ENCODE data around the gene ZCCHC7. TPM values are rescaled to one million over a fixed set of nuclear protein-coding genes. Genes with fewer than 3 reads are reported as not detected.

ZCCHC7 gene
- total RNA-seq, 1 donor, result 68.4 TPM

DNA sequence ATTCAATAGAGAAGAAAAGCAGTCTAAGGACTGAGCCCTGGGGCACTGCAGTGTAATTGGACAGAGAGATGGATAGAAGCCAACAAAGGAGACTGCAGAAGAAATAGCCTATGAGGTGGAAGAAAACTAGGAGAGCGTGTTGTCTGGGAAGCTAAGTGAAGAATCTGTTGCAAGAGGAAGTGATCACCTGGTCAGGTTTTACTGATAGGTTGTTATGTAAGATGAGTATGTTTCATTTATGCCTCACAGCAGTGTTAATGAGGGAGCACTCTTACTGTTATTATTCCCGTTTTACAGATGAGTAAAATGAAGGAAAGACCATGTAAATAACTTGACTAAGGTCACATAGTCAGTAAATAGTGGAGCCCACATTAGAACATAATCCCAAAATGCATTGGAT, 222.1 kb downstream of the ZCCHC7 start:
- H3K4me1 ChIP-seq (ENCODE audit: insufficient read depth, low read length), result peaks cover 9% of the 10 kb centered on the region
- H3K27me3 ChIP-seq (ENCODE audit: insufficient read depth, low read length), result no peaks in the 10 kb centered on the region

DNA sequence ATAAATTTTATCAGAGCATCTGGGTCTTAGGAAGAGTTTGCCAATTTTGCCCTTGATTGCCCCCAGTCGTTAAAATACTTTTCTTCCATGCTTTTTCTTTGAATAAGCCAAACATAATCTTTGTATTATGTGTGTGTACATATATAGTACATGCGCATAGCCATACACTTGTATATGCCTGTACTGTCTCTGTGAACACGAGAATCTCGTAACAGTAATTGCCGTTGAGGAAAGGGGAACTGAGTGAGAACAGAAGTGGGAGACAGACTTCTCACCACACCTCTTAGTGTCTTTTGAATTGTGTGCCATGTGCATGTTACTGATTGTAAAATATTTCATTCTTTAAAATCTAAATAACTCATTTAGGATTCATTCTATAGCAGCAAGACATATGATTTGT, 222.5 kb downstream of the ZCCHC7 start:
- Histone ChIP-seq H3K4me1 (ENCODE audit: insufficient read depth, low read length) (peaks cover 9% of the 10 kb centered on the region), H3K4me3 (ENCODE audit: low read length) (no peak overlapping the region), H3K27me3 (ENCODE audit: insufficient read depth, low read length) (no peaks in the 10 kb centered on the region), H3K9me3 (ENCODE audit: low read depth, low read length) (no peaks in the 10 kb centered on the region)

More for the DNA sequence above, 222.1 kb downstream of the ZCCHC7 start:
- no peaks in the 10 kb centered on the region for H3K9me3 ChIP-seq (ENCODE audit: low read depth, low read length)
- H3K4me3 ChIP-seq (ENCODE audit: low read length), result no peak overlapping the region

DNA sequence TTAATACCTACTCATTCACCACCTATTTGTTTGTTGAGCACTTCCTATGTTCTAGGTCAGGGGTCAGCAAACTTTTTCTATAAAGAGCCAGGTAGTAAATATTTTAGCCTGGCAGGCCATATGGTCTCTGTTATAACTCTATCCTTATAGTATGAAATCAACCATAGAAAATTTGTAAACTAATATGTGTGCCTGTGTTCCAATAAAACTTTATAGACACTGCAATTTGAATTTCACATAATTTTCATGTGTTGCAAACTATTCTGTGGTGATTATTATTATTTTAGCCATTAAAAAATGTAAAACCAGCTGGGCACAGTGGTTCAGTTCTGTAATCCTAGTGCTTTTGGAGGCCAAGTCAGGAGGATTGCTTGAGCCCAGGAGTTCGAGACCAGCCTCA, 223.3 kb downstream of the ZCCHC7 start:
- H3K27me3 ChIP-seq (ENCODE audit: insufficient read depth, low read length), result no peaks in the 10 kb centered on the region
- H3K9me3 ChIP-seq (ENCODE audit: low read depth, low read length), result no peaks in the 10 kb centered on the region
- H3K4me3 ChIP-seq (ENCODE audit: low read length), result no peak overlapping the region
- peaks cover 9% of the 10 kb centered on the region for H3K4me1 ChIP-seq (ENCODE audit: insufficient read depth, low read length)

DNA sequence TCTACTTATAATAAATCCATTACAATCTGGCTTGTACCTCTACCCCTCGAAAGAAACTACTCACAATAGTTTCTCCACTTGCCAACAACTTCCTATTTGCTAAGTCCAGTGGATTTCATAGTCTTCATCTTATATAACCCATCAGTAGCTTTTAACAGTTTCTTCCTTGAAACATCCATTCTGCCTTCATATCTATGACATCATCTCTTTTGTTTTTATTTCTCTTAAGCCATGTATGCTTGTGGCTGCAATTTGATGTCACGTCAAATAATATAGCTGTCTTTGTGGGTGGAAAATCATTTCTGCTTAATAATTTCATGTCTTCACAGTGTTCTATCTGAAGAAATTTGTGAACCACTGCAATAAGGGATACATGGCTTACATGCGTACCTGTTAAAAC, 224.7 kb downstream of the ZCCHC7 start:
- Histone ChIP-seq H3K9me3 (ENCODE audit: low read depth, low read length) (no peaks in the 10 kb centered on the region), H3K4me1 (ENCODE audit: insufficient read depth, low read length) (peaks cover 5% of the 10 kb centered on the region), H3K27me3 (ENCODE audit: insufficient read depth, low read length) (no peaks in the 10 kb centered on the region), H3K4me3 (ENCODE audit: low read length) (no peak overlapping the region)

DNA sequence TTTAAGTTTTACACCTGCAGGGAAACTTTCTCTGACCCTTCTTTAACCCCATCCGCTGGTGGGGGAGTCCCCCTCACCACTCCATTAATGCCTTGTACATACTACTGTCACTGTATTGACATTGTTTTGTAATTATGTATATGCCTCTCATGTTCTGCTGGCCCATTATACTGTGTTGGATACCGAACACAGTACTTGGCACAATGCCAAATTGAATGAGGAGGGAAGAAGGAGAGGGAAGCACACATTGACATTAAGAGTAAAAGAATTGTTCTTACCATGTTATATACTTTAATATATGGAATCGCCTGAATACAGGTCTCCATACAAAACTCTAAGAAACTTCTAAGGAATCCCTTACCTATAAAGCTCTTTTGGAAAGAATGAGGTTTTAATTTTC, 228.5 kb downstream of the ZCCHC7 start:
- no peak overlapping the region for H3K4me3 ChIP-seq (ENCODE audit: low read length)

DNA sequence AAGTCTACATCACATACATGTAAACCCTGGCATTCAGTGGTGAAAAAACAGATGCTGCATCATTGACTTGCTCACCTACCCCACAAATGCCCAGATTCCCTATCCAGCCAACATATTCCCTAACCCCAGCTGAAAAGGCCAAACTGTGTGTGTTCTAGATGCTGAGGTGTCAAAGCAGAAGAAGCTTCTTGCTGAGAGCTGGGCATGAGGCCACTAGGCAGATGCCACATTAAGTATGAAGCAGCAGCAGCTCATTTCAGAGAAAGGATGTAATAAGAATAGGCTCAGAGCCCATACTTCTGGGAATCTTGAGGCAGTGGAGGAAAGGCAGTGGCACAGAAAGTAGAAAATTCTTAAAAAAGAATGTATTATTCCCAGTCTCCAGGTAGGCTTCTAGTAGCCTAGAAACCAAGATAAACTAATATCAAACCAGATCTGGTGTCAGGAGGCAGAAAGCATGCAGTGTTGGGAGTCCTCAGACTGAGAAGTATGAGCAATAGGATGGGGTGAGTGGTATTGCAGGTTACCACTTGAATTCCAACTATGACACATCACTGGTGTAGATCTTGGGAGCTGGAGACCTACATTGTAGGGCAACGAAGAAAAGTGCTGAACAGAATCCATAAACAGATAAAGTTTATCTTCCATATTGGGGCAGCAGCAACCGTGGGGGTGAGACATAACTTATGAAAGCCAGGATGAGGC, 230.3 kb downstream of the ZCCHC7 start:
- Histone ChIP-seq H3K4me3 (ENCODE audit: low read length) (no peak overlapping the region), H3K27me3 (ENCODE audit: insufficient read depth, low read length) (no peaks in the 10 kb centered on the region), H3K9me3 (ENCODE audit: low read depth, low read length) (no peaks in the 10 kb centered on the region), H3K4me1 (ENCODE audit: insufficient read depth, low read length) (no peaks in the 10 kb centered on the region)

More for the DNA sequence above, 228.5 kb downstream of the ZCCHC7 start:
- Histone ChIP-seq H3K4me1 (ENCODE audit: insufficient read depth, low read length) (no peaks in the 10 kb centered on the region), H3K27me3 (ENCODE audit: insufficient read depth, low read length) (no peaks in the 10 kb centered on the region), H3K9me3 (ENCODE audit: low read depth, low read length) (no peaks in the 10 kb centered on the region)

DNA sequence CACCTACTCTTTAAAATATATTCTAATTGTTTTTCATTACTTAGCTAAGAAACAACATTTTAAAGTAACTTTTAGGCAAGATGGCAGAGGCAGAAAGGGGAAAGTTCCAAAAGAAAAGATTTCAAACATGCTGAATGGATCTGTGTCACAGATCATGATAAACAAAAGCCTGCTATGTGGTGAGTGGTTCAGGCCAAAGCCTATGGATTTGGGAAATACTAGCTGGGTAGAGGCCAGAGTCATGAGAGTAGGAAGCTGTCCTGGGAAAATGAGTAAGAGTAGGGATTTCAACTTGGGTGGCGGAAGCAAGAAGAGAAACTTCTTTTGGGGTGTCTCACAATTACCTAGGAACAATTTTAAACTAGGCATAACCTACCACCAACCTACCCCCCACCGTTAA, 233.4 kb downstream of the ZCCHC7 start:
- H3K9me3 ChIP-seq (ENCODE audit: low read depth, low read length), result no peaks in the 10 kb centered on the region
- no peaks in the 10 kb centered on the region for H3K27me3 ChIP-seq (ENCODE audit: insufficient read depth, low read length)
- H3K4me1 ChIP-seq (ENCODE audit: insufficient read depth, low read length), result no peaks in the 10 kb centered on the region
- H3K4me3 ChIP-seq (ENCODE audit: low read length), result no peak overlapping the region

DNA sequence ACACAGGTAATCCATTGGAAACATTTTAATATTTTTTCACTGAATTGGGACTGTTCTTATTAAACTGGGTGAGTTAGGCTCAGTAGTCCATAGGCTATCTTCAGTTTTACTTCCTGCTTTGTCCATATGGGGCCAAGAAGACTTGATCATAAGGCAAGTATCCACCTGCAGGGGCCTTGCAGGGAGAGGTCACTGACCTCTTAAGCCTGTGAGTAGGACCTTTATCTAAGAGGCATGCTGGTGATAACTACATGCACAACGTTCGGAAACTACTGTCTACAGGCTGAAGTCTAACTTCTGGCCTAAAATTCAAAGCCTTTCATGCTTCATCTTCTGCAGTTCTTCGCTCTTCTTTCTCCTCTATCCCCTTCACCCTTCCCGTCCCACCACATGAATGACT, 242.1 kb downstream of the ZCCHC7 start:
- H3K4me3 ChIP-seq (ENCODE audit: low read length), result no peak overlapping the region
- H3K27me3 ChIP-seq (ENCODE audit: insufficient read depth, low read length), result no peaks in the 10 kb centered on the region
- H3K9me3 ChIP-seq (ENCODE audit: low read depth, low read length), result no peaks in the 10 kb centered on the region
- H3K4me1 ChIP-seq (ENCODE audit: insufficient read depth, low read length), result no peaks in the 10 kb centered on the region

DNA sequence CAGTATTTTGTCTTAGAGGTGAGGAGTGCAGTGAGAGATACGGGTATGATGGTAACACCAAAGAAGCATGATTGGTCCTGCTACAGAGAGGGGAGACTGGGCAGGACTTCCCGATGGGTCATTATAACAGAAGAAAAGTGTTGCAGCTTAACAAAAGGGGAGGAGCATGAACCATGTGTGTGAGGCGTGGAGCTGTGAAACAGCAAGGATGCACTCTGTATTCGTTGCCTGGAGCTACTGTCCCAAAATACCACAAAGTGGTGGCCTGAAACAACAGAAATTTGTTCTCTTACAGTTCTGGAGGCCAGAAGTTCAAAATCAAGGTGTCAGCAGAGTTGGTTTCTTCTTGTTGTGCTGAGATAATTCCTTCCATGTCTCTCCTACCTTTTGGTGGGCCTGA, 242.8 kb downstream of the ZCCHC7 start:
- H3K9me3 ChIP-seq (ENCODE audit: low read depth, low read length), result no peaks in the 10 kb centered on the region
- no peaks in the 10 kb centered on the region for H3K4me1 ChIP-seq (ENCODE audit: insufficient read depth, low read length)

DNA sequence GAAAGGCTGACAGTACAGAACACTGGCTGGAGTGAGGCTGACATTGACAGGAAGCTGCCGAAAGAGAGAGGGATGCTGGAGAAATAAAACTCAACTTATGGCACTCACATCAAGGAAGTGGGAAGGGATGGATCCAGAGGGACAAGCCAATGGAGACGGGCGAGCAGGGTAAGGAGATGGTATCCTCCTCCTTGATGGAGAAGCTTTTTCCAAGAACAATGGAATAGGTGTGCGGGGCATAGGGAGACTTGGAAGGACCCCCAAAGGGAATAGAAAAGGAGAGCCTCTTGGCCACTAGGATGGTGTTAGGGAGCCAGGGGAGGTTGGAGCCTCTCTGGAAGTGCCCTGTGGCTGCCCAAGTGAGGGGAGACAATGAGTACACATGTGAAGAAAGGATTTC, 243.8 kb downstream of the ZCCHC7 start:
- no peaks in the 10 kb centered on the region for H3K9me3 ChIP-seq (ENCODE audit: low read depth, low read length)
- no peaks in the 10 kb centered on the region for H3K4me1 ChIP-seq (ENCODE audit: insufficient read depth, low read length)
- no peaks in the 10 kb centered on the region for H3K27me3 ChIP-seq (ENCODE audit: insufficient read depth, low read length)
- no peak overlapping the region for H3K4me3 ChIP-seq (ENCODE audit: low read length)

More for the DNA sequence above, 242.8 kb downstream of the ZCCHC7 start:
- H3K27me3 ChIP-seq (ENCODE audit: insufficient read depth, low read length), result no peaks in the 10 kb centered on the region
- H3K4me3 ChIP-seq (ENCODE audit: low read length), result no peak overlapping the region

DNA sequence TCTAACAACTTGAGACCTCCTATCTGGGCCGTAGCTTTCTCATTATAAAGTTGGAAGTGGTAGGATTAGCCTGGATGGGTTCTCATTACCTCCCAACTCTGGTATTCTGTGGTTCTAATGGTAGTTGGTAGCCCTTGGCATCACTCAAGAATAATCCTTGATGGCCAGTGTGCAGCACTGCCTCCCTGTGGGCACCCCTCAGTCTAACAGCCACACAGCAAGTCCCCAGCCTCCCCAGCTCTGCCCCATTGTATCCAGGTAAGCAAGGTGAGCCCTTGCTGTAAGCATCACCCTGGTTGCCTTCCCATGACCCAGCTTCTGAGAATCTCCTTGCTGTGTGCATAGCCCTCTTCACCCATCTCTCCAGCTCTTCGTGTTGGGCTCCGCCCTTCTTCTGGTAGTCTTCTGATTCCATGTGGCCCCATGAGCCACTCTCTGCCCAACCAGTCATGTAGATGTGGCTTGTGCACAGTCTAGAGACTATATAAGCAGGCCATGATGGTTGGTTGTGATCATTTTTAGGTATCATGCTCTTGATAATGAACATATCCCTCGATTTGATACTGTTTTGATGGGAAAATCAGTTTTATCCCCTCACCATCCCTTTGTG, 244.5 kb downstream of the ZCCHC7 start:
- H3K4me3 ChIP-seq (ENCODE audit: low read length), result no peak overlapping the region
- H3K9me3 ChIP-seq (ENCODE audit: low read depth, low read length), result no peaks in the 10 kb centered on the region
- no peaks in the 10 kb centered on the region for H3K27me3 ChIP-seq (ENCODE audit: insufficient read depth, low read length)
- H3K4me1 ChIP-seq (ENCODE audit: insufficient read depth, low read length), result peaks cover under 1% of the 10 kb centered on the region

DNA sequence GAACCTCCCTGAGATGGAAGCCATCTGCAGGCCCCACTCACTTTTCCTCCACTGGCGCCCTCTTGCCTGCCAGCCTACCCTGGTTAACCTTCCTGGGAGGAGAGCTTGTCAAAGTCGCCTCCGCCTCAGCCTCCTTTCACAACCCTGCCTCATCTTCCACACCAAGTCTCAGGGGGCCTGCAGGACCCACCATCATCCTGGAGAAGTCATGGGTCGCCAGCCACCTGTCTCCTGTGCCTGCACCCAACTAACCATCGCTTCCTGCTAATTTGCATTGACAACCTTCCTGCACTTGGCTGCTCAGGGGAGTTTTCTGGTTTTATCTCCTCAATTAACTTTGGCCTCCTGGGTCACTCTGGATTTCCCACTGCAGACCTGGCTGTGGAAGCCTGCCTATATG, 249.3 kb downstream of the ZCCHC7 start:
- Histone ChIP-seq H3K4me3 (ENCODE audit: low read length) (no peak overlapping the region), H3K27me3 (ENCODE audit: insufficient read depth, low read length) (no peaks in the 10 kb centered on the region), H3K4me1 (ENCODE audit: insufficient read depth, low read length) (peaks cover 33% of the 10 kb centered on the region), H3K9me3 (ENCODE audit: low read depth, low read length) (no peaks in the 10 kb centered on the region)

DNA sequence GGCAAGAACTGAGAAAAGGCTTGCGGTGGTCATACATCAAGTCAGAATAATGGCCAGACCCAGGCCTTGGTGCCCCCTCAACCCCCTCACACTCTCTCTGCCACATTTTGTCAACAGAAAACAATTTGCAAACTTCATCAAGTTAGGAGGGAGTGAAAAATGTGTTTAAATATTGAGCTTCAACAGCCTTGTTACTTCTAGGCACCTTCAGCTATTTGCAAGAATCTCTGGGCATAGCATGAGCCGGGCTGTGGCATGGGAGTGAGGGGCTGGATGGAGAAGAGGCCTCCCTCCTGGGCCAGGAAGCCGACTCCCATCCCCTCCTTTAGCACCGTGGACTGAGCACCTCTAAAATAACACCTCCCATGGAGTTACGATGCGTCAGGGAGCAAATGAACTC, 249.9 kb downstream of the ZCCHC7 start:
- no peak overlapping the region for H3K4me3 ChIP-seq (ENCODE audit: low read length)
- H3K4me1 ChIP-seq (ENCODE audit: insufficient read depth, low read length), result peaks cover 33% of the 10 kb centered on the region
- H3K27me3 ChIP-seq (ENCODE audit: insufficient read depth, low read length), result no peaks in the 10 kb centered on the region
- H3K9me3 ChIP-seq (ENCODE audit: low read depth, low read length), result no peaks in the 10 kb centered on the region

DNA sequence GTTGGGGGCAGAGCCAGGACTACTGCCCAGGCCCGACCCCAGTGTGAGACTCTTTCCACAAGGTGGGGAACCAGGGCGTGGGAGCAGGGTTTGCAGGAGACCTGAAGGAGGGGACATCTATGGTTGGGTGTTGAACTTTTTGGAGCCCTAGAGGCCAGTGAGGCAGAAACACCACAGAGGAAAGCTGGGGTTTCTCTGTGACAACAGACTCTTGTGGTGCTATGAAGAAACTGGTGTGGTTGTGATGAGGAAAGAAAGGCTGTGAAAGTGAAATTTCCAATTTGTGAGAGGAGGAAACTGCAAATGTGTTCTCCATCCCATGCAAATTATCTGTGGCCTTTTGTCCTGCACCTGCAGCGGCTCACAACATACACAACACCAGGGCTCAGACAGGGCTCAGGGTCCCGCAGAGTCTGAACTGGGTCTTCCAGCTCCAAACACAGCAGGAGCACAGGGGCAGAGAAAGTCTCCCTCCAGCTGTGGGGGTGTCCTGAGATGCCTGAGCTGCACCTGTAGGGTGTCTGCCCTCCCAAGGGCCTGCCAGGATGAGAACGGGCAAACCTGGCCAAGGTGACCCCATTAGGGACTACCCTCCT, 250.7 kb downstream of the ZCCHC7 start:
- H3K9me3 ChIP-seq (ENCODE audit: low read depth, low read length), result no peaks in the 10 kb centered on the region
- H3K27me3 ChIP-seq (ENCODE audit: insufficient read depth, low read length), result no peaks in the 10 kb centered on the region
- H3K4me1 ChIP-seq (ENCODE audit: insufficient read depth, low read length), result peaks cover 33% of the 10 kb centered on the region
- no peak overlapping the region for H3K4me3 ChIP-seq (ENCODE audit: low read length)

DNA sequence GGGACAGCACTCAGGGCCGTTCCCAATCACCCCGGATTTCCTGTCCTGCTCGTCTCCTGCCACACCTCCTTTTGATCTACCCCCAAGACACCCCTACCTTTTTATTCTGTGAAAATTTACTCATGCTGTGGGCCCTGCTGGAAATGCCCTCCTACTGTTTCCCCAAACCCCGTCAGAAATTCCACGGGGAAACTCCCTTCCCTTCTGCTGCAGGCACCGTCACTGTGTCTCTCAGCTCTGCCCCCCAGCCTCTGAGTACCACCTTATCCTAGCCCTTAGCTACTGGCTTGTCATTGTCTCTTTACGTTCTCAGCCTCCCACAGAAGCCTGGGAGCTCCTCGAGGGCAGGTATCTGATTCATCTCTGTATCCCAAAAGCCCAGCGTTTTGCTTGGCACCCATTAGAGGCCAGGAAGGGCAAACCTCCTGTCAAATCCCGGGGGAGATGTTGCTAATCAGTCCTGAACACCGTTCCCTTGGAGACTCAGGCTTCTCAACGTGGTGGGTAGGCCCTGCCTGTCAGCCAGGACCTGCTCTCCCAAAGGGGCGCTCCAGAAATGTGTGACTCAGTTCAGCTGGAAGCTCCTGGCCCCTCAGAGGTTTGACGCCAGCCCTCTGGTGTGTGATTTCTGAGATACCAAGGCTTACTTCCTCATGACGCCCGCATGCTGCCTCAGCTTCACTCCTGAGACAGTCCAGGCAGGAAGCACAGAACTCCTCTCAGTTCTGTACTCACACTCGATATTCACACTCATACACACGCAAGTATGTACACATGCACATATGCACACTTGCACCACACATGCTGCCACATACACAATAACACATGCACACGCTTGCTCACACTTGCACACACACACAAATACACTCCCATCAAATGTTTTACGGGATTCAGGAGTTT, 251.4 kb downstream of the ZCCHC7 start:
- Histone ChIP-seq H3K4me3 (ENCODE audit: low read length) (no peak overlapping the region), H3K27me3 (ENCODE audit: insufficient read depth, low read length) (no peaks in the 10 kb centered on the region), H3K9me3 (ENCODE audit: low read depth, low read length) (no peaks in the 10 kb centered on the region), H3K4me1 (ENCODE audit: insufficient read depth, low read length) (peaks cover 33% of the 10 kb centered on the region)

Measured in mononuclear cell (primary cell).